ENCODE data around the gene ZNF593. TPM values are rescaled to one million over a fixed set of nuclear protein-coding genes. Genes with fewer than 3 reads are reported as not detected.

ZNF593 gene
- total RNA-seq, 2 donors from 2014 or later, result 22.0 to 47.7 TPM

DNA sequence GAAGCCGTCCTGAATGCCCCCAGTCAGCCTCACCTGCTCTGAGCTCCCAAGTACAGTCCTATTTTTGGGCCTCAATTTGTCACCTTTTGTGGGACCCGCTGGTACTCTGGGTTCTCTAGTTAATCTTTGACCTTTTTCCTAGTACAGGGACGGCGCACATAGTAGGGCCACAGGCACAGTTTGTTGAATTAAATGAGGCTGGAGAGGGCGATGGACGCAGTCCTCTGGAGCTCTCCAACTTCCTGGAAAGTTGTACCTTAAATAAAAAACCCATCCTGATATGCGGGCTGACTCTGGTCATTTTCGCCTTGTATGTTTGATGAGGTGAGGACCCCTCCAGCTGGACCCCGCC, 6.0 kb upstream of the ZNF593 start:
- Histone ChIP-seq H3K36me3 (no peaks in the 10 kb centered on the region), H3K4me1 (peaks cover 6% of the 10 kb centered on the region), H3K27me3 (no peaks in the 10 kb centered on the region), H3K4me3 (peak overlapping the region; percentile 30), H3K9ac (ENCODE audit: low read depth in 2 of 2, low read length in 2 of 2) (no peak overlapping the region), H3K9me3 (no peaks in the 10 kb centered on the region), H3K27ac (no peak overlapping the region)
- intact Hi-C loops (cut with DNase I), result loop anchor here (5.0 to 10.0 kb wide), 2 partner anchors 56 to 161 kb away; no protein-coding TSS in a partner anchor
- DNase-seq, result no peak
- TF ChIP-seq CTCF (IDR thresholded peaks at IDR 0.05), result no peak

GRCh38 chr1:26164036-26164860, 5.5 kb upstream of the ZNF593 start:
- intact Hi-C loops (cut with DNase I), result loop anchor here (5.0 to 10.0 kb wide), 2 partner anchors 57 to 161 kb away; no protein-coding TSS in a partner anchor
- Histone ChIP-seq H3K4me3 (peak overlapping the region; percentile 30), H3K9me3 (no peaks in the 10 kb centered on the region), H3K4me1 (peaks cover 6% of the 10 kb centered on the region), H3K9ac (ENCODE audit: low read depth in 2 of 2, low read length in 2 of 2) (peak overlapping the region in 1 of 2 donors; percentile 76), H3K36me3 (no peaks in the 10 kb centered on the region), H3K27ac (no peak overlapping the region), H3K27me3 (no peaks in the 10 kb centered on the region)
- DNase-seq, result no peak
- peak; percentile 33 for TF ChIP-seq CTCF (IDR thresholded peaks at IDR 0.05)

DNA sequence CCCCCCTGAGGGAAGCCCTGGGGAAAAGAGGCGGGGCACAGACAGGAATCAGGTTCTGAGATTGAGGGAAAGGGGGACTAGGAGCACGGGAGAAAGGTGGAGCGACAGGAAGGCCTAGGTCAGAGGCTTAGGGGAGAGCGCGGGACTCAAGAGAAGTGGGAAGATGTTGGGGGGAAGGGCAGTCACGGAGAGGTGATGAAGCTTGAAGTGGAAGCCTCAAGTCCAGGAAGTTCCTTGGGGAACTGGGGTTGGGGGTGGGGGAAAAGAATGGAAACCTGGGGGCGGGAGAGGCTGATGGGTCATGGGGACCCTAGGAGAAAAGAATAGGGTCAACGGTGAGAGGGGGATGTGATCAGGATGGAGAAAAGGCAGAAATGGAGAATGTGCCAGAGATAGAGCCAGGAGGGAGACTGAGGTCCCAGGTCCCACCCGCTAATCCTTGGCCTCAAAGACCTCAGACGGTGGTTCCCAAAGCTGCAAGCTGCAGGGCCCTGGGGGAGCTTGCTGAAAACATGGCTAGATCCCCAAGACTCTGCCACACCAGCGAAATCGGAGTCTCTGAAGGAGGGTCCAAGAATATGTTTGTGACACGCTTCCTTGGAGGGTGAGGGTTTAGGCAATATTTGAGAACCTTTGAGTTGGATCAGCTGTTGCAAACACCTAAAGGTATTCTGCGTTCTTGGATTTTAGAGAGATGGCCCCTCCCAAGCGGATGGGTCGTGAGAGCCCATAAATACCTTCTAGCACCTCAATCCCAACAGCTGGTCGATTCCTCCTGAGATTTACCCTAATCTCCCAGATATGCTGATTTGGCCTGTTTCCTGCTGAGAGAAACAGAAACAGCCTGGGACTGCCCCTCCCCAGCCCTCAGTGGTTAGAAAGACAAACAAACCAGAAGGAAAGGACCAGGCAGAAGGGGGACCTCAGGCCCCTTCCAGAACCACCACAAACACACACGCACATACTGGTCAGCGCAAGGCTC, 4.6 kb upstream of the ZNF593 start:
- intact Hi-C loops (cut with DNase I), result loop anchor here (5.0 to 10.0 kb wide), 3 partner anchors 58 to 160 kb away; partner anchors contain the start of gene CEP85
- TF ChIP-seq CTCF (IDR thresholded peaks at IDR 0.05), result no peak
- Histone ChIP-seq H3K4me1 (peaks cover 6% of the 10 kb centered on the region), H3K27me3 (no peaks in the 10 kb centered on the region), H3K4me3 (no peak overlapping the region), H3K27ac (no peak overlapping the region), H3K9me3 (no peaks in the 10 kb centered on the region), H3K9ac (ENCODE audit: low read depth in 2 of 2, low read length in 2 of 2) (no peak overlapping the region), H3K36me3 (no peaks in the 10 kb centered on the region)
- no peak for DNase-seq

DNA sequence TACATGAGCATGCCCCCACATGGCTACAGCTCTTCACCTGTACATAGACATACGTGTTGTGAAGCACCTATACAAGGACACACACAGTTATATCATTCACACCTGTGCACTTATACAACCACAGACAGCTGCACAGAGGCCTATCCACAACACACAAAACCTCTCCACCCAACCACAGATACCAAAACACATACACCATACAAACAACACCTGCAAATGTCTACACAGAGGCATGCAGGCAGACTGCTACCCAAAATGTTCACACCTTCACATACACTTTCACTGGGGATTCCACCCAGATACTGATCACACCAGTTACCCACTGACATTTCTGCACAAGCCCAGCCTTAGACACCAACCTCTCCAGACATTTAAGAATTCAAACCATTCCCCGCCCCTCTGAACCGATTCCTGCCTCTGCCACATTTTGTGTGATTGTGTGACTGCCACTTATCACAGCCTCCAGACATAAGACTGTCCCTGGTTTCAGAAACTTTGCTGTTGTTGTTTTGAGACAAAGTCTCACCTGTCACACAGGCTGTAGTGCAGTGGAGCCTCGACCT, 2.9 kb upstream of the ZNF593 start:
- no peak overlapping the region for H3K4me3 ChIP-seq
- no peaks in the 10 kb centered on the region for H3K36me3 ChIP-seq
- no peak overlapping the region for H3K27ac ChIP-seq
- peaks cover 6% of the 10 kb centered on the region for H3K4me1 ChIP-seq
- intact Hi-C loops (cut with DNase I), result loop anchor here (5.0 to 10.0 kb wide), 2 partner anchors 66 to 158 kb away; partner anchors contain the start of gene CEP85
- DNase-seq, result no peak
- H3K27me3 ChIP-seq, result no peaks in the 10 kb centered on the region
- TF ChIP-seq CTCF (IDR thresholded peaks at IDR 0.05), result no peak
- no peak overlapping the region for H3K9ac ChIP-seq (ENCODE audit: low read depth in 2 of 2, low read length in 2 of 2)
- no peaks in the 10 kb centered on the region for H3K9me3 ChIP-seq

Data from colonic mucosa (tissue), 4 donors.